NCI-H2171 (cell line): ENCODE results near the gene IL13.
"Not testable (repeated sequence)": the region's sequence is repeated elsewhere in the genome, so short reads cannot be mapped to it uniquely, and the experiment has no call there.

Experiments used
- DNase-seq: peaks from one replicate; lab custom pipeline; 2025; lab: John Stamatoyannopoulos, UW

Gene IL13

DNA sequence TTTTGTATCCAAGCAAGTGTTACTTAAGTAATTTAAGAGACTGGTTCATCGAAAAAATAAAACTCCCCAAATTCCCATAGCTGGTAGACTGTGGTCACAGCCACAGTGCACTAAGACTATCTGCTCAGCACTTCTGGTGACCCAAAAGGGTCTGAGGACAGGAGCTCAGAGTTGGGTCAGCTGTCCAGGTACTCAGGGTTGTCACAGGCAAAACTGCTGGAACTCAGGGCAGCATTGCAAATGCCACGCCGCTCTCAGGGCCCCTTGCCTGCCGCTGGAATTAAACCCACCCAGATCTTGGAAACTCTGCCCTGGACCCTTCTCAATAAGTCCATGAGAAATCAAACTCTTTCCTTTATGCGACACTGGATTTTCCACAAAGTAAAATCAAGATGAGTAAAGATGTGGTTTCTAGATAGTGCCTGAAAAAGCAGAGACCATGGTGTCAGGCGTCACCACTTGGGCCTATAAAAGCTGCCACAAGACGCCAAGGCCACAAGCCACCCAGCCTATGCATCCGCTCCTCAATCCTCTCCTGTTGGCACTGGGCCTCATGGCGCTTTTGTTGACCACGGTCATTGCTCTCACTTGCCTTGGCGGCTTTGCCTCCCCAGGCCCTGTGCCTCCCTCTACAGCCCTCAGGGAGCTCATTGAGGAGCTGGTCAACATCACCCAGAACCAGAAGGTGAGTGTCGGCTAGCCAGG lies at the start of gene IL13:
Gene IL13 (plus strand): TSS at position 498 of the 705 bp plus-strand sequence. CDS start 14 bp downstream, at position 512.
- no peak for DNase-seq

DNA sequence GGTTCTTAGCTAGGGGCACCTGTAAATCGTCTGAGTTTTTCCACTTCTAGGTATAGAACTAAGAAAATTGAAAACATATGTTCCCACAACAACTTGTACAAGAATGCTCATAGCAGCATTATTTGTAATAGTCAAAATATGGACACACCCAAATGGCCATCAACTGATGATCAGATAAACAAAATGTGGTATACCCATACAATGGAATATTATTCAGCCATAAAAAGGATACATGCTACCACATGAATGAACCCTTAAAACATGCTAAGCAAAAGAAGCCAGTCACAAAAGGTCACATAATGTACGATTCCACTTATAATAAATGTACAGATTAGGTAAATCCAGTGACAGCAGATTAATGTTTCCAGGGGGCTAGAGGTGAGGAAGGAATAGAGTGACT lies 46.0 kb upstream of the IL13 start:
- no peak for DNase-seq

DNA sequence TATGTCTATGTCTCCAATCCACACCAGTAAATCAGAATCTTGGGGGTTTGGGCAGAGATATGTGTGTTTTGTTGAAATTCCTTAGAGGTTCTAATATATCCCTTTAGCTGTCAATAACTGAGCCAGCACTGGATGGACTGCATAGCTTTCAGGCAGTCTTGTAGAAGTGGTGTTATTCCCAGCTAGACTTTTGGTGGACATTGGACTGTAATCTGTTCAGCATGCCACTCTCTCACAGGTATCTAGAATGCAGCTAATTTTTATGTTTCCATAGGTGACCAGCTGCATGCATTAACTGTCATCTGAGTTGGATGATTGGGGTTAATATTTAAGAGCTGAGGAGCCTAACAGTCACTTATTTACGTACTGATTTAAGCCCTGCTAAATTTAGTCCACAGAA lies 45.1 kb upstream of the IL13 start:
- no peak for DNase-seq

DNA sequence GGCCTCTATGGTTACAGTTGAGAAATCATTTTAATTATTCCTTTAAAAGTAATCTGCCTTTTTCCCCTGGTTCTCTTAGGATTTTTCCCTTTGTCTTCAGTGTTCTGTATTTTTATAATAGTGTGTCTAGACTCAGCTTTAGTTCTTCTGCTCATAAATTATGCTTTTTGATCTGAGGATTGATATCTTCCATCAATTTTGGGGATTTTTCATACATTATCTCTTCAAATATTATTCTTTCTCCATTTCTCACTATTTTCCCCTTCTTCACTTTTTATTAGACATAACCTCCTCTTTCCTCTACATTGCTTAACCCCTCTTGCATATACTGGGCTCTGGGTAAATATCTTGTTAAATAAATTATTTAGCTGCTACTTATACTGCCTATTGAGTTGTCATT lies 36.3 kb upstream of the IL13 start:
- DNase-seq: no peak

DNA sequence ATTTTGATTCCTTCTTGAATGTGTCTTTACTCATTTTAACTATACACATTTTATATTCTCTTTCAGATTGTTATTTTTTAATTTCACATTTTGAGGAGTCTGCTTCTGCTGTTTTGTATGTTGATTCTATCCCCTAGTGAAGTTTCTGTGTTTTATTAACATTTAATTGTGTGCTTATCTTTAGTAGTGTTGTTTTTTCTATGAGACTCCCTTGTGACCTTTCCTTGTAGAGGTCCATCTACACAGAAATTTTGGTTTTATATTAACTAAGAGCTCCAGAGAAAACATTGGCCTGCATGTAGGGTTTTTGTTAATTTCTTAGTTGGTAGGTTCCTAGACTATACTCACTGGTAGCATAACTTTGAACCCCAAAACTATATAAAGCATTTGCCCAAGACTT lies 35.4 kb upstream of the IL13 start:
- no peak for DNase-seq

DNA sequence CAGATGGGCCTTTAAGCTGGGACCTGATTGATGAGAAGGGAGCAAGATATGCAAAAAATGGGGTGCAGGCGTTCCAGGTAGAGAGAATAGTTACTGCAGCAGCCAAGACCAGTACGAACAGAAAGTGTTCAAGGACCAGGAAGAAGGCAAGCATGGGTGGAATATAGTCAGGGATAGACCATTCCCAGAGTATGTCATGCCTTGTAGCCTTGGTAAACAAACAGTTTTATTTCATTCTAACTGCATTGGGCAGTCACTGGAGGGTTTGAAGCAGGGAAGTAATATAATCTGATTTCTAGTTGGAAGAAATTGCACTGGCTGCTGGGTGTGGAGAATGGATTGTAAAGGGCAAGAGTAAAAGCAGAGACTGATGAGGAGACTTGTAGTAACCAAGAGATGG lies 30.5 kb upstream of the IL13 start:
- no peak for DNase-seq

DNA sequence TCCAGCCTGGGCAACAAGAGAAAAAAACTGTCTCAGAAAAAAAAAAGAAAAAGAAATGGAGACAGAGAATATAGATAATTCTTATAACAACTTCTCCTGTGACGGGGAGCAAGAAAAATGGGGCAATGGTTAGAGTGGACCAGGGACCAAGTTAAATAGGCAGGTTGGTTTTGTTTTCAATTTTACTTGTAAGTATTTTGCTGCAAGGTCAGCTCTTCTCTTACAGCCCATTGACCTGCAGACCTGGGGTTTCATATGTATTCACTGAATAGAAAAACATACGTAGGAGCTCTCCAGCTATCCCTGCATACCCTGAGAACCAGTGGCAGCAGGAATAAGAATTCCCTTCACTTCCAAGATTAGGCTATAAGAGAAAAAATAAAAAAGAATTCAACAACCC lies 29.2 kb upstream of the IL13 start:
- DNase-seq: no peak

DNA sequence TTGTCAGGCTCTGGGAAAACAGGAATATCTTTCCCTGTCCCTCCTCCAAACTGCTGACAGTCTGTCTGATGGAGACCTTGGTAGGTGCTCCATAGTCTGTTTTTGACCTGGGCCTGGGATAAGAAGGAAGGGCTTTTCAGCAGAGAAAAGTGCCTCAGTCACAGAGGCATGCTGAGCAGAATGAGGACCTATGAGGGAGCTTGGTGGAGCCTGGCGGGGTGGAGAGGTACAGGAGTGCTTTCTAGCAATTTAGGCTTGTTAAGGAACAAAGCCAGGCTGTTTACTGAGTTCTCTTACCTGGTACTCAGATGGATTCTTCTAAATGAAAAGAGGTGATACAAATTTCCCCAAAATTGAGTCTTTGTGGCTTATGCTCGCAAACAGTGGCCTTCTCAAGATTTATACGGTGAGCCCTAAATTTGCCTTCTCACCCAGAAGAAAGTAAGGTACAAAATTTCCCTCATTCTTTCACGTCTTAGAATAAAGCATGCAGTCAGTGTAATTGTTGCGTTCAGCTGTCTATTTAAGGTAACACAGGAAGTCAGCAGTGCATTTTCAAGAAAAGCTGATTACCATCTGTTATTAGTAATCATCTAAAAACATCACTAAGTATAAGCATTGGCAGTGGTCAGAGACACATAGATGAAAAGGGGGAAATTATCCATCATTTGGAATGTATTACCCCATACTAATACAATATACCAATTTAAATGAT lies 28.6 kb upstream of the IL13 start:
- DNase-seq: no peak

DNA sequence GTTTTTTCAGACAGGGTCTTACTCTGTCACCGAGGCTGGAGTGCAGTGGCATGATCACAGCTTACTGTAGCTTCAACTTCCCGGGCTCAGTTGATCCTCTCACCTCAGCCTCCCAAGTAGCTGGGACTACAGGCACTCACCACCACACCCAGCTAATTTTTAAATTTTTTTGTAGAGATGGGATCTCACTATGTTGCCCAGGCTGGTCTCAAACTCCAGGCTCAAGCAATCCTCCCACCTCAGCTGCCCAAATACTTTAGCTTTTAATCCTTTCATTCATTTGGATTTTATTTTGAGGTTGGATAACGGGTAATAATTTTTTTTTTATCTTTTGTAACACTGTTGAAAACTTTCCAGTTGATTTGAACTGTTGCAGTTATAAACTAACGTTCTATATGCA lies 24.4 kb upstream of the IL13 start:
- not testable (repeated sequence) for DNase-seq

DNA sequence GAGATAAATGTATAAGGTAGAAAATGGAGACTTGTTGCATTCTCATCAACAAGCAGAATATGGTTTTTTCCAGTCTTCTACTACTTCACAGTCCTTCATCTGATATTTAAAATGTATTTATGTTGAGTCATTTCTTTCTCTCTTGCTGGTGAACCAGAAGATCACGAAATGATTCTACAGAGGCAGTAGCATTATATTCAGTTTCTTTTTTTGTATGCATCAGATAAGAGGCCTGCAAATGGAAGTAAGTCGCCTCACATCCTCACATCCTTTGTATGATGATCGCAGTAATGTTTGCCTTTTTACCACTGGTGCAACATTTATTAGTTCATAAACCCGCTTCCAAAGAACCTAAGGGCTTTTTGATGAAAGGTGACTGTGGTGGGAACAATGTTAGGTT lies 22.1 kb upstream of the IL13 start:
- DNase-seq: no peak

DNA sequence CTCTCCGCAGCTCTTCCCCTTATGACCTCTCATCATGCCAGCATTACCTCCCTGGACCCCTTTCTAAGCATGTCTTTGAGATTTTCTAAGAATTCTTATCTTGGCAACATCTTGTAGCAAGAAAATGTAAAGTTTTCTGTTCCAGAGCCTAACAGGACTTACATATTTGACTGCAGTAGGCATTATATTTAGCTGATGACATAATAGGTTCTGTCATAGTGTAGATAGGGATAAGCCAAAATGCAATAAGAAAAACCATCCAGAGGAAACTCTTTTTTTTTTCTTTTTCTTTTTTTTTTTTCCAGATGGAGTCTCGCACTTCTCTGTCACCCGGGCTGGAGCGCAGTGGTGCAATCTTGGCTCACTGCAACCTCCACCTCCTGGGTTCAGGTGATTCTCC lies 20.7 kb upstream of the IL13 start:
- no peak for DNase-seq

DNA sequence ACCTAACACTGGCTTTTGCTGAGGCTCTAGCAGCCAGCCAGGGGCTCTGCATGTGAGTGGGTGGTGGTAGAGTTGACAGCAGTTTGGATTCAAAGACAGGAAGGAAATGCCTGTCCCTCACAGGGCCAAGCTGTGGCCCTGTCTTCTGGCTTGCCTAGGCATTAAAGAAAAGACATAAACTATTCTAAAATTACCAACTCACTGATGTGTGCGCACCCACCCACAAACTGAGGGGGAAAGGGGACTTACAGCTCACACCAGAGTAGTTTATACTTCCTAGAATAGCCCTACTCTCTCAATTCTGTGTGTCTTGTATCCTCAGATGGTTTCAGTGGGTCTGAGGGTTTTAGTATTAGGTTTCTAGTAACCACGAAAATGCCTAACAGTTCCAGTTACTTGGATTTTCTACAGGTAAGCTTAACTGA lies 18.3 kb upstream of the IL13 start:
- no peak for DNase-seq

DNA sequence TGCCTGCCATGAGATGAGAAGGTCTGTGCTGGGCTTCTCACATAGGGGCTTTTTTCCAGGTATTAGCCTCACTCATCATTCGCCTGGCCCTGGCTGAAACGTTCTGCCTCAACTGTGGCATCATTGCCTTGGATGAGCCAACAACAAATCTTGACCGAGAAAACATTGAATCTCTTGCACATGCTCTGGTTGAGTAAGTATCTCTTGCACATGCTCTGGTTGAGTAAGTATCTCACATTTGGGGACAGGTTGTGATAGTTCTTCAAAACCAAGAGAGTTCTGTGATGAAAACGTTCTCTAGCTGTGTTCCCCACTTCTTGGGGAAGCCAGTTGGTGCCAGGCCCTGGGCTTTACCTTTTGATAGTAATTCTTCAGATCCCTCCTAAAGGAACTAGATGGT lies 17.4 kb upstream of the IL13 start:
- no peak for DNase-seq

DNA sequence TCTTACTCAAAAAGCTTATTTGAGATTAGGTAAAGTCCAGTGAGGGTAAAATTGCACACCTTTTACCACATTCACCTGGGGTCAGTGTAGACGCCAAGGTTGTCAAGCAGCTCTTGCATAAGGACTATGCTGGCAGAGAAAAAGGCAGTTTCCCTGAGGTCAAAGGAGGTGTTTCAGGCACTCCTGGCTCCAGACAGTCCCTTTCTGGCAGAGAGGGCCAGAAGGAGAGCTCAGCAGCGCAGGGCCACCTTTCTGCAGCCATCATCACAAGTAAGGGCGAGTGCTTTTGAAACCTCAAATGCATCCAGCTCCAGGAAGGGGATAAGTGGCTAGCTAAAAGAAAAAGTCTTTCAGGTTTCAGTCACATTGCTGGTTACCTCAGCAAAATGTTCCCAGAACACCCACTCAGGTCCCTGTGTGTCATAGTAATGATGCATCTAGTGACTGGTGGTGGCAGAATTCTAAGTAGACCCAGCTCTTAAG lies 16.7 kb upstream of the IL13 start:
- DNase-seq: no peak

DNA sequence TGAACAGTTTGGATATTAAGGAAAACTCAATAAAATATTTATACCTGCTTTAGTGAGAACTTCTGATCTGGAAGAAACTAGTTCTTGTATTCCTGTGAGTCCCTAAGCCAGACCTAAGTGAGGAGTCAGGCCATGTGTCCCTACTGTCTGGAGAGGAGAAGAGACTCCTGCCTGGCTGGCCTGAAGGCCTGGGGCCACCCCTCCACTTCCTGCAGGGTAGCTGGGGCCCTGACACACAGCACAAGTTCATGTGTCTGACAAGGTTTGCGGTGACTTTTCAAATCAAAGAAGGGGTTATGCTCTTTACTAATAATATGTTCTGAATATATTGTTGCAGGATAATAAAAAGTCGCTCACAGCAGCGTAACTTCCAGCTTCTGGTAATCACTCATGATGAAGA lies 16.1 kb upstream of the IL13 start:
- DNase-seq: no peak

DNA sequence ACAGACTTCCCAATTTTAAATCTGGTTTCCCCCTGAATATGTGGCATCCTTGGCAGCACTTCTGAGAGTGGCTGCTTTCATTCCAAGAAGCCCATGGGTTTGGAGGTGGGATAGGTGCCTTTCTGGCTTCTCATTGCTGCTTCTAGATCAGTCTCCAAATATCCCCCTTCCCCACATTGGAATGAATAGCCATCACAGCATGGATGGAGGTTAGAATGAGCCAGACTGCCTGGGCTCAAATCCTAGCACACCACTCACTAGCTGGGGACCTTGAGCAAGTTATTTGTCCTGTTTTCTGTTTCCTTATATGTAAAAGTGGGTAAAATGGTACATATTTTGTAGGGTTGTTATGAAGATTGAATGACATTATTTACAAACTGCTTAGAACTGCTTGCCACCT lies 13.8 kb upstream of the IL13 start:
- no peak for DNase-seq

DNA sequence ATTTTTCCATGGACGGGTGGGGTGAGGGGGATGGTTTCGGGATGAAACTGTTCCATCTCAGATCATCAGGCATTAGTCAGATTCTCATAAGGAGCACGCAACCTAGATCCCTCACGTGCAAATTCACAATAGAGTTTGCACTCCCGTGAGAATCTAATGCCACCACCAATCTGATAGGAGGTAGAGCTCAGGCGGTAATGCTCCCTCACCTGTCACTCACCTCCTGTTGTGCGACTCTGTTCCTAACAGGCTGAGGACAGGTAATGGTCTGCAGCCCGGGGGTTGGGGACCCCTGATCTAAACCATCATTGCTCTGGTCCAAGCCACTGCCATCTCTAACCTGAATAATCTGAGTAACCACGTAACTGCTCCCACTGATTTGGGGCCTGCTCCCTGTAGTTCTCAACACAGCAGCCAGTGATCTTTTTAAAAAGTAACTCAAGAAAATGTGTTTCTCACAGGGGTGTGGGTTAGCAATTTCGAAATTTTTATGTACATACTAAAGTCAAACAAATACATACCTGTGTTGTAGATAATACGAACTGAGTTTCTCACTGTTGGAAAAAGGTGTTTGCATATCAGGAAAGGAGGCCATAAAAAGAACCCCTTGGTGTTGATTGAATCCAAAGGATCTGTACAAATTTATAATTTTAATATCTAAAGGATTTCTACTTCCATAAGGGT lies 11.2 kb upstream of the IL13 start:
- no peak for DNase-seq

DNA sequence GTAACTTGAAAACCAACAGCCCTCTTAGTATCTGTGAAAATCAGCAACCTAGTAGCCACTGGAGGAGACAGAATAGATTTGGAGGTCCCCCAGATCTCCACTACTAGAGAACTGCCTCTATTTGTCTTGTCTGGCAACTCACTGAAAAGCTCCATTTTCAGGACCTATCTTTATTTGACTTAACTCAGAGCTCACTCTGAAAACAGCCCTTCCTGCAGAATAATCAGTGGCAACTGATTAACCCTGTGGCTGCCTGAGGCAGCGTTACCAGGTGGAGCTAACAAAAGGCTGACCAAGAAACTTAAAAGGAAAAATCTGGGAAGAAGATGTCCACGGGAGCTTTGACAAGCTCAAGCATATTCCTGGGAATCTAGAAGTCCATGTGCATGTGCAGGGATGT lies 10.5 kb upstream of the IL13 start:
- DNase-seq: no peak

DNA sequence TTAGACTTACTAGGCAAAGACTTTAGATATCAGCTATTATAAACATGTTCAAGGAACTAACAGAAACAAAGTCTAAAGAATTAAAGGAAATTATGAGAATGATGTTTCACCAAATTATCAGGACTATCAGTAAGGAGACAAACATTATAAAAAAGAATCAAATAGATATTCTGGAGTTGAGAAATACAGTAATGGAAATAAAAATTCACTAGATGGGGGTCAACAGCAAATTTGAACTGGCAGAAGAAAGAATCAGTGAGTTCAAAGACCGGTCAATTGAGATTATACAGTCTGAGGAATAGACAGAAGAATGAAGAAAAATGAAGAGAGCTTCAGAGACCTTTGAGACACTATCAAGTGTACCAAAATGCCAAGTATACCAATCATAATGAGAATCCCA lies 9.6 kb upstream of the IL13 start:
- no peak for DNase-seq

DNA sequence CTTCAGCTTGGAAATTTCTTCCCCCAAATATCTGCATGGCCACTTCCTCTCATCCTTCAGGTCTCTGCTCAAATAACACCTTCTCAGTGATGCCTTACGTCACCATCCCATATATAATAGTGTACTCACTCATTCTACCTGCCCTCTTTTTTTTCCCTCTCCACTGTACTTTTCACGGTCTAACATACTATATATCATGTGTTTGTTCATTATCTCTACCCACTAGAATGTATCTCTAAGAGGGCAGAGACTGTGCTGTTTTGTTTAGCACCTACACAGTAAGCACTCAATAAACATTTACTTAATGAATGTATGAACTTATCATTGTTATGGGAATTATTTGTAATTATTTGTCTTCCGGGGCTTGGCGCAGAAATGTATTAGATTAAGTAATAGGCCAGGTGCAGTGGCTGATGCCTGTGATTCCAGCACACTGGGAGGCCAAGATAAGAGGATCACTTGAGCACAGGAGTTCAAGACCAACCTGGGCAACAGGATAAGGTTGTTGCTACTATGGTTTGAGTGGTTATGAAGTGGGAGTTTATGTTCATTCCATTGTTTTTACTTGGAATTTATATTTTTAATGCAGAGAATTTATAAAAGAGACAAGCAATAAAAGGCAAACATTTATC lies 6.0 kb upstream of the IL13 start:
- DNase-seq: no peak

DNA sequence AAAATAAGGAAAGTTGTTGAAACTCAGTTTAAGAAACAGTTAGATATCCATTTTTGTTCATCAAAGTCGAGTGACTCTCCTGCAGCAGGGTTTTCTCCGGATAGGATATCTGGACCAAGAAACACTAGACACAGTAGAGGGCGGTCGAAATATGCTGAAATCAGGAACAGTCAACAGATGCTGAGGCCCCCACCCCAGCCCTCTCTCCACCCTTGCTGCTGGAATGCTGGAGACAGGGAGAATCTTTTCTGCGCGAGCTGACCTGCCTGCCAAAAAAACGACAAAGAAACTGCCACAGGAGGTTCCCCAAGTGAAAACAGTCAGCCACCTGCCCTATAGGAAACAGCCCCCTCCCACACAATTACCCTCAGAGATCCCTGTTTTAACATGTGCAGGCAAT lies 4.3 kb upstream of the IL13 start:
- no peak for DNase-seq
